UCSD-AML1 (cell line): ENCODE data around the gene FAM3A.
A peak's percentile ranks its signal among the peaks of the same experiment; 100 is the strongest.
"Not testable (repeated sequence)": the region's sequence is repeated elsewhere in the genome, so short reads cannot be mapped to it uniquely, and the experiment has no call there.

Experiments
- DNase-seq: peaks from one replicate; lab custom pipeline; 2025; ENCODE audit not compliant: unreplicated experiment; lab: John Stamatoyannopoulos, UW

Gene FAM3A

GRCh38 chrX:154515966-154516655, at the start of gene FAM3A:
Gene FAM3A, minus strand, starts transcription at chrX:154516232. Its CDS starts 460 bp downstream, at chrX:154515772.
- DNase-seq: peak; percentile 89

- DNase-seq: not testable (repeated sequence)
Measured at GRCh38 chrX:154562295-154562694, 46.3 kb upstream of the FAM3A start.

- not testable (repeated sequence) for DNase-seq
Measured at GRCh38 chrX:154560326-154560725, 44.3 kb upstream of the FAM3A start.

- DNase-seq: not testable (repeated sequence)
Measured at GRCh38 chrX:154558896-154559295, 42.9 kb upstream of the FAM3A start.

GRCh38 chrX:154558060-154558690, 42.1 kb upstream of the FAM3A start:
- not testable (repeated sequence) for DNase-seq

GRCh38 chrX:154552112-154552806, 36.2 kb upstream of the FAM3A start:
- DNase-seq: not testable (repeated sequence)

- DNase-seq: no peak
Measured at GRCh38 chrX:154549766-154550165, 33.7 kb upstream of the FAM3A start.

GRCh38 chrX:154548028-154548316, 31.9 kb upstream of the FAM3A start:
- no peak for DNase-seq

- peak; percentile 92 for DNase-seq
Measured at GRCh38 chrX:154547245-154548027, 31.4 kb upstream of the FAM3A start, which contains the start of gene IKBKG. Gene IKBKG, plus strand, starts transcription at chrX:154547620. Its CDS starts 4,383 bp downstream, at chrX:154552003.

- peak; percentile 87 for DNase-seq
Measured at GRCh38 chrX:154546354-154547244, 30.6 kb upstream of the FAM3A start, which contains the start of gene G6PD. Gene G6PD, minus strand, starts transcription at chrX:154546846. Its CDS starts 691 bp downstream, at chrX:154546155.

GRCh38 chrX:154545673-154546274, 29.7 kb upstream of the FAM3A start:
- DNase-seq: no peak

- peak; percentile 66 for DNase-seq
Measured at GRCh38 chrX:154542723-154543424, 26.8 kb upstream of the FAM3A start.

- peak; percentile 72 for DNase-seq
Measured at GRCh38 chrX:154541896-154542722, 26.1 kb upstream of the FAM3A start.

- no peak for DNase-seq
Measured at GRCh38 chrX:154541589-154541895, 25.5 kb upstream of the FAM3A start.

GRCh38 chrX:154540897-154541535, 25.0 kb upstream of the FAM3A start:
- DNase-seq: no peak

GRCh38 chrX:154540365-154540764, 24.3 kb upstream of the FAM3A start:
- DNase-seq: not testable (repeated sequence)

- no peak for DNase-seq
Measured at GRCh38 chrX:154539077-154539476, 23.0 kb upstream of the FAM3A start.

GRCh38 chrX:154535892-154536291, 19.9 kb upstream of the FAM3A start:
- DNase-seq: no peak
